Stomach (tissue), 4 donors: Measurements from ENCODE around the gene CLOCK.

Experiments used
- CTCF ChIP-seq, 7 experiments: fragments of 450-650 bp in 4 of 7; fragments of 200-600 bp in 3 of 7; sonication (generic) in 3 of 7; IDR thresholded peaks; one replicate each; pipeline ENCODE4 v1.5.1; 2016 to 2019; ENCODE audit warnings: antibody characterized with exemption in 7 of 7, control low read depth in 2 of 7, mild to moderate bottlenecking in 1 of 7
- EP300 ChIP-seq: sonication (generic); formaldehyde crosslinking; IDR thresholded peaks from one replicate; pipeline ENCODE4 v1.6.1; 2017; ENCODE audit warnings: antibody characterized with exemption

GRCh38 chr4:55530691-55531090 is 16.0 kb downstream of the CLOCK start:
- TF ChIP-seq EP300 (no peak), CTCF (IDR thresholded peaks at IDR 0.05) (no peak)
